A549 (cell line): ENCODE data around the gene AP4S1. TPM values are rescaled to one million over a fixed set of nuclear protein-coding genes. Genes with fewer than 3 reads are reported as not detected.

Source experiments
- ATAC-seq, 2 experiments: fragments of 200-7000 bp in 1 of 2; fragments of >200 bp in 1 of 2; cut with Nextera tagmentation in 1 of 2; cut with Tn5 transposase in 1 of 2; 3 replicates each; pipeline versions ENCODE4 v1.8.0 to v1.9.1; 2018 to 2020; ENCODE audit warnings: mild to moderate bottlenecking in 1 of 2, moderate library complexity in 1 of 2
- CTCF ChIA-PET: fragments of 300-600 bp; sonication (Branson Sonifier 250); formaldehyde crosslinking; extraction: SDS; loops from one replicate; lab custom pipeline; 2021; ENCODE audit warnings: antibody characterized with exemption, inconsistent platforms; lab: Yijun Ruan, JAX
- POLR2A ChIA-PET: fragments of 350-600 bp; formaldehyde crosslinking; extraction: SDS; loops from one replicate; lab custom pipeline; 2021; ENCODE audit warnings: antibody characterized with exemption, inconsistent platforms; lab: Yijun Ruan, JAX
- DNase-seq, 2 experiments: peaks; one replicate each; pipeline versions ENCODE4 v3.0.0 to v3.0.0-alpha.2; 2011 to 2016; ENCODE audit warnings: low read depth in 1 of 2, low spot score in 1 of 2
- FAIRE-seq: peaks from 2 replicates; lab custom pipeline; 2011; peaks lifted over from hg19 to GRCh38; lab: Jason Lieb, UNC
- H3K27ac ChIP-seq, 2 experiments: fragments of >200 bp; sonication (Bioruptor Twin); formaldehyde crosslinking; 3 replicates each; pipeline ENCODE4 v1.5.1; 2016 to 2017
- H3K4me1 ChIP-seq: fragments of >200 bp; sonication (Bioruptor Twin); formaldehyde crosslinking; 3 replicates; pipeline ENCODE4 v1.6.1; 2016
- H3K4me2 ChIP-seq: fragments of >200 bp; sonication (Bioruptor Twin); formaldehyde crosslinking; 3 replicates; pipeline ENCODE4 v1.6.1; 2016
- H3K4me3 ChIP-seq: fragments of >200 bp; sonication (Bioruptor Twin); formaldehyde crosslinking; 3 replicates; pipeline ENCODE4 v1.5.1; 2016
- H3K9me3 ChIP-seq: fragments of >200 bp; sonication (Bioruptor Twin); formaldehyde crosslinking; 3 replicates; pipeline ENCODE4 v1.6.1; 2016
- CBX8 ChIP-seq: fragments of 200-600 bp; sonication (generic); IDR thresholded peaks from 2 replicates; pipeline ENCODE4 v1.6.1; 2016
- CEBPB ChIP-seq, 2 experiments: fragments of >200 bp in 1 of 2; sonication (Bioruptor Twin) in 1 of 2; formaldehyde crosslinking in 1 of 2; IDR thresholded peaks; 2 replicates each; pipeline ENCODE4 v1.6.1; 2012 to 2016
- CHD2 ChIP-seq: fragments of 150-350 bp; IDR thresholded peaks from 2 replicates; pipeline ENCODE4 v1.6.1; 2014; ENCODE audit warnings: low read length; ENCODE audit not compliant: partially characterized antibody
- EHMT2 ChIP-seq: fragments of 200-600 bp; sonication (generic); IDR thresholded peaks from 2 replicates; pipeline ENCODE4 v1.6.1; 2016; ENCODE audit warnings: antibody characterized with exemption, low read depth, mild to moderate bottlenecking, moderate library complexity
- HOXB13 ChIP-seq: fragments of 250-450 bp; sonication (Bioruptor Pico); IDR thresholded peaks from 2 replicates; pipeline ENCODE4 v1.5.0; 2020; ENCODE audit warnings: low read depth, mild to moderate bottlenecking, moderate library complexity
- JUNB ChIP-seq: fragments of >200 bp; sonication (Bioruptor Twin); formaldehyde crosslinking; IDR thresholded peaks from 2 replicates; pipeline ENCODE4 v1.6.1; 2016
- KDM1A ChIP-seq: fragments of 200-600 bp; sonication (generic); IDR thresholded peaks from 2 replicates; pipeline ENCODE4 v1.6.1; 2016; ENCODE audit warnings: low read depth, mild to moderate bottlenecking
- KDM5A ChIP-seq: fragments of 200-600 bp; sonication (generic); IDR thresholded peaks from 2 replicates; pipeline ENCODE4 v1.6.1; 2016; ENCODE audit warnings: antibody characterized with exemption, mild to moderate bottlenecking
- MYC ChIP-seq: IDR thresholded peaks from 2 replicates; pipeline ENCODE4 v1.6.1; 2012; ENCODE audit warnings: mild to moderate bottlenecking, inconsistent platforms, low read length, improper control_type of control experiment, borderline replicate concordance
- NR3C1 ChIP-seq: fragments of >200 bp; sonication (Bioruptor Twin); formaldehyde crosslinking; IDR thresholded peaks from 3 replicates; pipeline ENCODE4 v1.6.1; 2017
- RCOR1 ChIP-seq: fragments of 150-350 bp; IDR thresholded peaks from 2 replicates; pipeline ENCODE4 v1.6.1; 2014; ENCODE audit warnings: antibody characterized with exemption, low read length, low read depth
- ZC3H11A ChIP-seq: fragments of 450-650 bp; IDR thresholded peaks from 2 replicates; pipeline ENCODE4 v1.6.1; 2014; ENCODE audit warnings: antibody characterized with exemption, mild to moderate bottlenecking
- WGBS: methylation state at CpG from one replicate; pipeline ENCODE4 v1.1.6; 2017; ENCODE audit errors: missing lambda C conversion rate; 5-methylcytosine and 5-hydroxymethylcytosine counted together
- polyA plus RNA-seq, 4 experiments: library from polyadenylated mRNA; depleted of rRNA in 3 of 4; stranded (reverse); fragments of >200 nt; fragmentation: RNase III in 1 of 4; extraction: RNeasy Plus Mini Kit Qiagen cat#74134 plus additional on column Dnase treatment in 1 of 4; gene quantifications; 2 replicates in 3 of 4; 3 replicates in 1 of 4; pipeline ENCODE4 v1.2.3, GENCODE V29; 2011 to 2017
- TF ChIP-seq, protein P1 (sequence below): fragments of >200 bp; sonication (Bioruptor Twin); formaldehyde crosslinking; IDR thresholded peaks from 2 replicates; pipeline ENCODE4 v1.6.1; 2016
- TF ChIP-seq, protein P2 (sequence below): fragments of >200 bp; sonication (Bioruptor Twin); formaldehyde crosslinking; IDR thresholded peaks from 3 replicates; pipeline ENCODE4 v1.5.1; 2016
- TF ChIP-seq, protein P3 (sequence below): fragments of 450-650 bp; IDR thresholded peaks from 2 replicates; pipeline ENCODE4 v1.6.1; 2014; ENCODE audit warnings: antibody characterized with exemption
- TF ChIP-seq, protein P4 (sequence below): fragments of 150-350 bp; IDR thresholded peaks from 2 replicates; pipeline ENCODE4 v1.6.1; 2014; ENCODE audit warnings: low read depth, mild to moderate bottlenecking, low read length
- TF ChIP-seq, protein P5 (sequence below): IDR thresholded peaks from 2 replicates; pipeline ENCODE4 v1.6.1; 2012
- TF ChIP-seq, protein P6 (sequence below): fragments of 200-600 bp; sonication (generic); IDR thresholded peaks from 2 replicates; pipeline ENCODE4 v1.6.1; 2016; ENCODE audit warnings: antibody characterized with exemption, mild to moderate bottlenecking, moderate library complexity

AP4S1 gene
- polyA plus RNA-seq, 2 of the 4 experiments (the other 2 are of a cell fraction) = 12.4 to 13.4 TPM

DNA sequence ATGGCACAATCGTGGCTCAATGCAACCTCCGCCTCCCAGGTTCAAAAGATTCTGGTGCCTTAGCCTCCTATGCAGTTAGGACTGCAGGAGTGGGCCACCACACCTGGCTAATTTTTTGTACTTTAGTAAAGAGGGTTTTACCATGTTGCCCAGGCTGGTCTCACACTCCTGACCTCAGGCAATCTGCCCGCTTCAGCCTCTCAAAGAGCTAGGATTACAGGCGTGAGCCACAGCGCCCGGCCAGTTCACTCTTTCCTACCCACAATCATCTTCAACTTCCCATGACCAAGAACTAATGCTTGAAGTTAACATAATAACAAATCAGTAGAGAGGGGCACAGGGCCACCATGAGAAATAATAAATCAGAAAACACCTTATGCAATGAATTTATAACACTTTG is 99.8 kb downstream of the AP4S1 start:
- Histone ChIP-seq H3K4me1 (no peaks in the 10 kb centered on the region), H3K27ac (no peak overlapping the region), H3K9me3 (no peaks in the 10 kb centered on the region), H3K4me2 (no peak overlapping the region), H3K4me3 (no peak overlapping the region)
- DNase-seq = no peak
- TF ChIP-seq ZC3H11A (no peak), RCOR1 (no peak), NR3C1 (no peak), JUNB (no peak), CEBPB (IDR thresholded peaks at IDR 0.05) (no peak), KDM1A (no peak), EHMT2 (no peak)
- TF ChIP-seq, protein P1, sequence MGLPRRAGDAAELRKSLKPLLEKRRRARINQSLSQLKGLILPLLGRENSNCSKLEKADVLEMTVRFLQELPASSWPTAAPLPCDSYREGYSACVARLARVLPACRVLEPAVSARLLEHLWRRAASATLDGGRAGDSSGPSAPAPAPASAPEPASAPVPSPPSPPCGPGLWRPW = no peak
- FAIRE-seq = no peak
- CTCF ChIA-PET = no interaction called here
- 93% methylated on average over 6 of the region's 6 CpGs for WGBS
- POLR2A ChIA-PET = no interaction called here
- ATAC-seq = no peak

DNA sequence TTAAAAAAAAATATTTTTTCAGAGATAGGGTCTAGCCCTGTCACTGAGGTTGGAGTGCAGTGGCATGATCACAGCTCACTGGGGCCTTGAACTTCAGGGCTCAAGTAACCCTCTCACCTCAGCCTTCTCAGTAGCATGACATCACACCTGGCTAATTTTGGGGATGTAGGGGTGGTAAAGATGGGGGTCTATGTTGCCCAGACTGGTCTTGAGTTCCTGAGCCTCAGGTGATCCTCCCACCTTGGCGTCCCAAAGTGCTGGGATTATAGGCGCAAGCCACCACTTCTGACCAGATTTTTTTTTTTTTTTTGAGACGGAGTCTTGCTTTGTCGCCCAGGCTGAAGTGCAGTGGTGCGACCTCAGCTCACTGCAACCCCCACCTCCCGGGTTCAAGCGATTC is 101.2 kb downstream of the AP4S1 start:
- Histone ChIP-seq H3K4me1 (no peaks in the 10 kb centered on the region), H3K4me3 (no peak overlapping the region), H3K4me2 (no peak overlapping the region), H3K27ac (no peak overlapping the region), H3K9me3 (no peaks in the 10 kb centered on the region)
- no peak for DNase-seq
- no peak for ATAC-seq
- POLR2A ChIA-PET = no interaction called here
- WGBS = 94% methylated on average over 7 of the region's 7 CpGs
- TF ChIP-seq, protein P2, sequence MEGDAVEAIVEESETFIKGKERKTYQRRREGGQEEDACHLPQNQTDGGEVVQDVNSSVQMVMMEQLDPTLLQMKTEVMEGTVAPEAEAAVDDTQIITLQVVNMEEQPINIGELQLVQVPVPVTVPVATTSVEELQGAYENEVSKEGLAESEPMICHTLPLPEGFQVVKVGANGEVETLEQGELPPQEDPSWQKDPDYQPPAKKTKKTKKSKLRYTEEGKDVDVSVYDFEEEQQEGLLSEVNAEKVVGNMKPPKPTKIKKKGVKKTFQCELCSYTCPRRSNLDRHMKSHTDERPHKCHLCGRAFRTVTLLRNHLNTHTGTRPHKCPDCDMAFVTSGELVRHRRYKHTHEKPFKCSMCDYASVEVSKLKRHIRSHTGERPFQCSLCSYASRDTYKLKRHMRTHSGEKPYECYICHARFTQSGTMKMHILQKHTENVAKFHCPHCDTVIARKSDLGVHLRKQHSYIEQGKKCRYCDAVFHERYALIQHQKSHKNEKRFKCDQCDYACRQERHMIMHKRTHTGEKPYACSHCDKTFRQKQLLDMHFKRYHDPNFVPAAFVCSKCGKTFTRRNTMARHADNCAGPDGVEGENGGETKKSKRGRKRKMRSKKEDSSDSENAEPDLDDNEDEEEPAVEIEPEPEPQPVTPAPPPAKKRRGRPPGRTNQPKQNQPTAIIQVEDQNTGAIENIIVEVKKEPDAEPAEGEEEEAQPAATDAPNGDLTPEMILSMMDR = no peak
- TF ChIP-seq, protein P3, sequence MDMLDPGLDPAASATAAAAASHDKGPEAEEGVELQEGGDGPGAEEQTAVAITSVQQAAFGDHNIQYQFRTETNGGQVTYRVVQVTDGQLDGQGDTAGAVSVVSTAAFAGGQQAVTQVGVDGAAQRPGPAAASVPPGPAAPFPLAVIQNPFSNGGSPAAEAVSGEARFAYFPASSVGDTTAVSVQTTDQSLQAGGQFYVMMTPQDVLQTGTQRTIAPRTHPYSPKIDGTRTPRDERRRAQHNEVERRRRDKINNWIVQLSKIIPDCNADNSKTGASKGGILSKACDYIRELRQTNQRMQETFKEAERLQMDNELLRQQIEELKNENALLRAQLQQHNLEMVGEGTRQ = no peak
- TF ChIP-seq KDM5A (no peak), CHD2 (no peak), CBX8 (no peak), HOXB13 (CRISPR knock-in tag) (no peak), MYC (no peak)
- TF ChIP-seq, protein P4, sequence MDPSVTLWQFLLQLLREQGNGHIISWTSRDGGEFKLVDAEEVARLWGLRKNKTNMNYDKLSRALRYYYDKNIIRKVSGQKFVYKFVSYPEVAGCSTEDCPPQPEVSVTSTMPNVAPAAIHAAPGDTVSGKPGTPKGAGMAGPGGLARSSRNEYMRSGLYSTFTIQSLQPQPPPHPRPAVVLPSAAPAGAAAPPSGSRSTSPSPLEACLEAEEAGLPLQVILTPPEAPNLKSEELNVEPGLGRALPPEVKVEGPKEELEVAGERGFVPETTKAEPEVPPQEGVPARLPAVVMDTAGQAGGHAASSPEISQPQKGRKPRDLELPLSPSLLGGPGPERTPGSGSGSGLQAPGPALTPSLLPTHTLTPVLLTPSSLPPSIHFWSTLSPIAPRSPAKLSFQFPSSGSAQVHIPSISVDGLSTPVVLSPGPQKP = no peak
- TF ChIP-seq, protein P5, sequence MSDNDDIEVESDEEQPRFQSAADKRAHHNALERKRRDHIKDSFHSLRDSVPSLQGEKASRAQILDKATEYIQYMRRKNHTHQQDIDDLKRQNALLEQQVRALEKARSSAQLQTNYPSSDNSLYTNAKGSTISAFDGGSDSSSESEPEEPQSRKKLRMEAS = no peak
- TF ChIP-seq, protein P6, sequence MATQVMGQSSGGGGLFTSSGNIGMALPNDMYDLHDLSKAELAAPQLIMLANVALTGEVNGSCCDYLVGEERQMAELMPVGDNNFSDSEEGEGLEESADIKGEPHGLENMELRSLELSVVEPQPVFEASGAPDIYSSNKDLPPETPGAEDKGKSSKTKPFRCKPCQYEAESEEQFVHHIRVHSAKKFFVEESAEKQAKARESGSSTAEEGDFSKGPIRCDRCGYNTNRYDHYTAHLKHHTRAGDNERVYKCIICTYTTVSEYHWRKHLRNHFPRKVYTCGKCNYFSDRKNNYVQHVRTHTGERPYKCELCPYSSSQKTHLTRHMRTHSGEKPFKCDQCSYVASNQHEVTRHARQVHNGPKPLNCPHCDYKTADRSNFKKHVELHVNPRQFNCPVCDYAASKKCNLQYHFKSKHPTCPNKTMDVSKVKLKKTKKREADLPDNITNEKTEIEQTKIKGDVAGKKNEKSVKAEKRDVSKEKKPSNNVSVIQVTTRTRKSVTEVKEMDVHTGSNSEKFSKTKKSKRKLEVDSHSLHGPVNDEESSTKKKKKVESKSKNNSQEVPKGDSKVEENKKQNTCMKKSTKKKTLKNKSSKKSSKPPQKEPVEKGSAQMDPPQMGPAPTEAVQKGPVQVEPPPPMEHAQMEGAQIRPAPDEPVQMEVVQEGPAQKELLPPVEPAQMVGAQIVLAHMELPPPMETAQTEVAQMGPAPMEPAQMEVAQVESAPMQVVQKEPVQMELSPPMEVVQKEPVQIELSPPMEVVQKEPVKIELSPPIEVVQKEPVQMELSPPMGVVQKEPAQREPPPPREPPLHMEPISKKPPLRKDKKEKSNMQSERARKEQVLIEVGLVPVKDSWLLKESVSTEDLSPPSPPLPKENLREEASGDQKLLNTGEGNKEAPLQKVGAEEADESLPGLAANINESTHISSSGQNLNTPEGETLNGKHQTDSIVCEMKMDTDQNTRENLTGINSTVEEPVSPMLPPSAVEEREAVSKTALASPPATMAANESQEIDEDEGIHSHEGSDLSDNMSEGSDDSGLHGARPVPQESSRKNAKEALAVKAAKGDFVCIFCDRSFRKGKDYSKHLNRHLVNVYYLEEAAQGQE = no peak
- TF ChIP-seq, all 56 proteins: peak for 0
- CTCF ChIA-PET = no interaction called here
- FAIRE-seq = no peak
